ENCODE results near the gene DDN. TPM values are rescaled to one million over a fixed set of nuclear protein-coding genes. Genes with fewer than 3 reads are reported as not detected.

Gene DDN
- polyA plus RNA-seq, 1 donor (not counting 4 experiments of a cell fraction or from before 2014, with no cell fraction given) = 0.10 TPM

DNA sequence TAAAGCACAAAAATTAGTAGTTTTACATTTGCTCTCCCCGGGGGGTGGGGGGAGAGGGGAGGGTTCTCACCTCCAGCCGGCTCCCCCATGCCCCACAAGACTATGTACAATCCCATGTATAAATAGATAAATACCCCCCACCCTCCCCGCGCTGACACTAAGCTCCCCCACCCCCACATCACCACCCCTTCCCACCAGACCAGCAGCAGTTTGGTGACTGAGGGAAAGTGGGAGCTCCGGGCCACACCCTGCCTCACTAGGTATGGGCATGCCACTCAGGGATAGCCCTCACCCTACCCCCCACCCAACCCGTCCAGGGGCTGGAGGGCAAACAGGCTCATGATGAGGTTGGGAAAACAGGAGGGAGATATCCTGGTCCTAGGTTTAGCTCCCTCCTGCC, 21.3 kb upstream of the DDN start:
- Histone ChIP-seq H3K9me1 (ENCODE audit: control insufficient read depth, extremely low read depth, insufficient read depth, low read length) (no peaks in the 10 kb centered on the region), H3K27ac (ENCODE audit: control insufficient read depth, insufficient read depth, low read length) (no peak overlapping the region), H3K4me2 (ENCODE audit: control insufficient read depth, extremely low read depth, insufficient read depth, low read depth, low read length) (no peak overlapping the region), H3K4me3 (ENCODE audit: control insufficient read depth in 2 of 3, extremely low read depth in 1 of 3, insufficient read depth in 2 of 3, low read depth in 1 of 3, low read length in 3 of 3) (no peak overlapping the region), H3K4me1 (ENCODE audit: control insufficient read depth, extremely low read depth, insufficient read depth, low read length) (peaks cover 3% of the 10 kb centered on the region), H4K20me1 (ENCODE audit: control insufficient read depth, extremely low read depth, insufficient read depth, low read length) (no peaks in the 10 kb centered on the region), H3K9ac (ENCODE audit: control insufficient read depth, extremely low read depth, insufficient read depth, low read length) (no peak overlapping the region), H3K36me3 (ENCODE audit: control insufficient read depth in 2 of 2, extremely low read depth in 1 of 2, insufficient read depth in 2 of 2, low read length in 2 of 2) (peaks cover 15 to 25% of the 10 kb centered on the region in 2 experiments), H3K9me3 (ENCODE audit: control insufficient read depth, low read depth, low read length) (no peaks in the 10 kb centered on the region), H3K27me3 (ENCODE audit: control insufficient read depth, extremely low read depth, insufficient read depth, low read length) (no peaks in the 10 kb centered on the region), H2AFZ (ENCODE audit: control insufficient read depth, low read length) (no peak overlapping the region), H3K79me2 (ENCODE audit: control insufficient read depth, insufficient read depth, low read length) (peaks cover 26% of the 10 kb centered on the region)
- dilution Hi-C loops (cut with MboI; ENCODE audit: extremely low pct_ligation_motif_present, low sequenced_read_pairs) = no loop called here
- TF ChIP-seq EZH2 (IDR thresholded peaks at IDR 0.05; ENCODE audit: low read length) = no peak
- TF ChIP-seq, protein P1, sequence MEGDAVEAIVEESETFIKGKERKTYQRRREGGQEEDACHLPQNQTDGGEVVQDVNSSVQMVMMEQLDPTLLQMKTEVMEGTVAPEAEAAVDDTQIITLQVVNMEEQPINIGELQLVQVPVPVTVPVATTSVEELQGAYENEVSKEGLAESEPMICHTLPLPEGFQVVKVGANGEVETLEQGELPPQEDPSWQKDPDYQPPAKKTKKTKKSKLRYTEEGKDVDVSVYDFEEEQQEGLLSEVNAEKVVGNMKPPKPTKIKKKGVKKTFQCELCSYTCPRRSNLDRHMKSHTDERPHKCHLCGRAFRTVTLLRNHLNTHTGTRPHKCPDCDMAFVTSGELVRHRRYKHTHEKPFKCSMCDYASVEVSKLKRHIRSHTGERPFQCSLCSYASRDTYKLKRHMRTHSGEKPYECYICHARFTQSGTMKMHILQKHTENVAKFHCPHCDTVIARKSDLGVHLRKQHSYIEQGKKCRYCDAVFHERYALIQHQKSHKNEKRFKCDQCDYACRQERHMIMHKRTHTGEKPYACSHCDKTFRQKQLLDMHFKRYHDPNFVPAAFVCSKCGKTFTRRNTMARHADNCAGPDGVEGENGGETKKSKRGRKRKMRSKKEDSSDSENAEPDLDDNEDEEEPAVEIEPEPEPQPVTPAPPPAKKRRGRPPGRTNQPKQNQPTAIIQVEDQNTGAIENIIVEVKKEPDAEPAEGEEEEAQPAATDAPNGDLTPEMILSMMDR (optimal IDR thresholded peaks at IDR 0.05 in 1 of 3, IDR thresholded peaks at IDR 0.05 in 1 of 3, conservative IDR thresholded peaks at IDR 0.05 in 1 of 3; ENCODE audit: extremely low read depth in 1 of 3, insufficient read depth in 2 of 3, low read length in 3 of 3) = no peak
- FAIRE-seq (no peak), DNase-seq (ENCODE audit: low read depth, low spot score) (no peak)

DNA sequence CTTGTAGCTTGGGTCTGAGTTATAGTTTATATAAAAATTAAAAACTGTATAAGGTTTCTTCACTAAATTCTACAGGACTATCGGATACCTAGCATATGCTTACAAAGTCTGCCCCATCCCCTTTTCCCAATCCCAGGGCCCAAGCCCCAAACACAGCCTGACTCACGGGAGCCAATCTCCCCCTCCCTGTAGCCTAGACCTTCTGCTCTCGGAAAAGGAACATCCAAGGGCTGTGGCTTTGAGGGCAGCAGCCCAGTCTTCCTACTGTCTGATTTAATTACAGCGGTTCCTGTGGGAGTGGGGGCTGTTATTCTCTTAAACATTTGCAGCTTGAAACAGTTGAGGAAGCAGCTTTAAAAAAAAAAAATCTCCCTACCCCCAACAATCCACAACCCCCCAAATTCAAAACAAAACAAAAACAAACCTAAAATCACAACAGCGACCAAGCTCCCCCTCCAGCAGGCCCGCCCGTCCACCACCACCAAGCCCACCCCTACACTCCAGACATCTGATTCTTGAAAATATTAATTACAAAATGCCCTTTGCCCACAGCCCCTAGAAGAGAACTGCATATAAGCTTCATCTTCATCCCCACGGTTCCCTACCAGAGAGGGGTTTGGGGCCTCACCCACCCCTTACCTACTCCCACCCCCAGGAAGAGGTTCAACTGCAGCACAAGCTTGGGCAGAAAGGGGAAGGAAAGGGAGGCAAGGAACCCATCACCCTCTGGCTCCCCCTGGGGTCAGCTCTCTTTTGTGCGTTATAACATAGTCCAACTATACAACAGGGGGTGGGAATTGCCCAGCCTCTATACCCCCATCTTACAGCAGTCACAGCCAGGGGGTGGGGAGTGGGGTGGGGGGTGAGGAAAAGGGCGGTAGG, 20.5 kb upstream of the DDN start:
- no peaks in the 10 kb centered on the region for H4K20me1 ChIP-seq (ENCODE audit: control insufficient read depth, extremely low read depth, insufficient read depth, low read length)
- peak overlapping the region; percentile 33 for H3K9ac ChIP-seq (ENCODE audit: control insufficient read depth, extremely low read depth, insufficient read depth, low read length)
- no peak overlapping the region for H3K4me3 ChIP-seq (ENCODE audit: control insufficient read depth in 2 of 3, extremely low read depth in 1 of 3, insufficient read depth in 2 of 3, low read depth in 1 of 3, low read length in 3 of 3)
- H2AFZ ChIP-seq (ENCODE audit: control insufficient read depth, low read length) = no peak overlapping the region
- no peak for FAIRE-seq
- H3K27ac ChIP-seq (ENCODE audit: control insufficient read depth, insufficient read depth, low read length) = peak overlapping the region; percentile 93
- no peaks in the 10 kb centered on the region for H3K9me1 ChIP-seq (ENCODE audit: control insufficient read depth, extremely low read depth, insufficient read depth, low read length)
- no peaks in the 10 kb centered on the region for H3K27me3 ChIP-seq (ENCODE audit: control insufficient read depth, extremely low read depth, insufficient read depth, low read length)
- H3K79me2 ChIP-seq (ENCODE audit: control insufficient read depth, insufficient read depth, low read length) = peaks cover 28% of the 10 kb centered on the region
- dilution Hi-C loops (cut with MboI; ENCODE audit: extremely low pct_ligation_motif_present, low sequenced_read_pairs) = no loop called here
- no peak for TF ChIP-seq EZH2 (IDR thresholded peaks at IDR 0.05; ENCODE audit: low read length)
- TF ChIP-seq, protein P1 (optimal IDR thresholded peaks at IDR 0.05 in 1 of 3, IDR thresholded peaks at IDR 0.05 in 1 of 3, conservative IDR thresholded peaks at IDR 0.05 in 1 of 3; ENCODE audit: extremely low read depth in 1 of 3, insufficient read depth in 2 of 3, low read length in 3 of 3) = peak in 2 of 3 experiments; percentile 31 to 47
- H3K9me3 ChIP-seq (ENCODE audit: control insufficient read depth, low read depth, low read length) = no peaks in the 10 kb centered on the region
- H3K4me2 ChIP-seq (ENCODE audit: control insufficient read depth, extremely low read depth, insufficient read depth, low read depth, low read length) = peak overlapping the region; percentile 91
- H3K36me3 ChIP-seq (ENCODE audit: control insufficient read depth in 2 of 2, extremely low read depth in 1 of 2, insufficient read depth in 2 of 2, low read length in 2 of 2) = peaks cover 11 to 21% of the 10 kb centered on the region in 2 experiments
- peaks cover 3% of the 10 kb centered on the region for H3K4me1 ChIP-seq (ENCODE audit: control insufficient read depth, extremely low read depth, insufficient read depth, low read length)
- DNase-seq (ENCODE audit: low read depth, low spot score) = no peak

Measured in keratinocyte (primary cell).